Choroid plexus epithelial cell (primary cell): ENCODE data around the gene JOSD2.

Source experiments
- DNase-seq: peaks from one replicate; pipeline ENCODE4 v3.0.0-alpha.2; 2010; ENCODE audit warnings: low read depth
- H3K4me3 ChIP-seq: 2 replicates; pipeline ENCODE4 v1.5.1; 2011; ENCODE audit warnings: low read depth, mild to moderate bottlenecking, control low read depth, low read length, moderate library complexity
- TF ChIP-seq, protein P1 (sequence below): conservative IDR thresholded peaks from 2 replicates; pipeline ENCODE4 v1.5.1; 2011; ENCODE audit warnings: low read depth, mild to moderate bottlenecking, control low read depth, inconsistent platforms, low read length, moderate library complexity

JOSD2 gene

DNA sequence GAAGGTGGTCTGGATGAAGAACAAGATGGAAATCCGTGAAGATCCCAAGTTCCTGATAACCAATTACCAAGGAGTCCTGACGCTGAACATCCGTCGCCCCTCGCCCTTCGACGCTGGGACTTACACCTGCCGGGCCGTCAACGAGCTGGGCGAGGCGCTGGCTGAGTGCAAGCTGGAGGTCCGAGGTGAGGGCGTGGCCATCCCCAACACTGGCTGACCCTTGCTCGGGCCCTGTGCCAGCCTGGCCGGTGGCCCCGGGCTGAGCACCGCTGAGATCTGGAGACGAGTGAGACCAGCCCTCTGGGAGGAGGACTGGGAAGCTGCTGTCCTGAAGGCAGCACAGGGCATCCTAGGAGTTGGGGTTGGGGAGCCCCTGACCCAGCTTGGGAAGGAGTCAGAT, 46.6 kb downstream of the JOSD2 start:
- TF ChIP-seq, protein P1, sequence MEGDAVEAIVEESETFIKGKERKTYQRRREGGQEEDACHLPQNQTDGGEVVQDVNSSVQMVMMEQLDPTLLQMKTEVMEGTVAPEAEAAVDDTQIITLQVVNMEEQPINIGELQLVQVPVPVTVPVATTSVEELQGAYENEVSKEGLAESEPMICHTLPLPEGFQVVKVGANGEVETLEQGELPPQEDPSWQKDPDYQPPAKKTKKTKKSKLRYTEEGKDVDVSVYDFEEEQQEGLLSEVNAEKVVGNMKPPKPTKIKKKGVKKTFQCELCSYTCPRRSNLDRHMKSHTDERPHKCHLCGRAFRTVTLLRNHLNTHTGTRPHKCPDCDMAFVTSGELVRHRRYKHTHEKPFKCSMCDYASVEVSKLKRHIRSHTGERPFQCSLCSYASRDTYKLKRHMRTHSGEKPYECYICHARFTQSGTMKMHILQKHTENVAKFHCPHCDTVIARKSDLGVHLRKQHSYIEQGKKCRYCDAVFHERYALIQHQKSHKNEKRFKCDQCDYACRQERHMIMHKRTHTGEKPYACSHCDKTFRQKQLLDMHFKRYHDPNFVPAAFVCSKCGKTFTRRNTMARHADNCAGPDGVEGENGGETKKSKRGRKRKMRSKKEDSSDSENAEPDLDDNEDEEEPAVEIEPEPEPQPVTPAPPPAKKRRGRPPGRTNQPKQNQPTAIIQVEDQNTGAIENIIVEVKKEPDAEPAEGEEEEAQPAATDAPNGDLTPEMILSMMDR = no peak
- no peak for DNase-seq
- no peak overlapping the region for H3K4me3 ChIP-seq

DNA sequence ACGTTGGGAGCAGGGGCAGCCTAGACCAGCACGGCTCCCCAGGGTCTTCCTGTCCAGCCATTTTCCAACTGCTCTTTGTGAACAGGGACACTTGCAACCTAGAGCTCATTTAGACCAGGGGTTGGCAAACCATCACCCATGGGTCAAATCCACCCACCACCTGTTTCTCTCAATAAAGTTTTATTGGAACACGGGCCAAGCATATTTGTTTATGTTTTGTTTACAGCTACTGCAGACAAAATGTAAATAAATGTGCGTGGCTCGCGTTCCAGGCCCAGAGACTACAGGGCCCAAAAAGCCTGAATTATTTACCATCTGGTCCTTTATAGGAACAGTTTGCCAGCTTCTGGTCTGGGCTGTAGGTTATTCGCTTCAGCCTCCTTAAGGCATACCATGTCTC, 48.0 kb downstream of the JOSD2 start:
- H3K4me3 ChIP-seq = no peak overlapping the region
- TF ChIP-seq, protein P1 = no peak
- DNase-seq = no peak

DNA sequence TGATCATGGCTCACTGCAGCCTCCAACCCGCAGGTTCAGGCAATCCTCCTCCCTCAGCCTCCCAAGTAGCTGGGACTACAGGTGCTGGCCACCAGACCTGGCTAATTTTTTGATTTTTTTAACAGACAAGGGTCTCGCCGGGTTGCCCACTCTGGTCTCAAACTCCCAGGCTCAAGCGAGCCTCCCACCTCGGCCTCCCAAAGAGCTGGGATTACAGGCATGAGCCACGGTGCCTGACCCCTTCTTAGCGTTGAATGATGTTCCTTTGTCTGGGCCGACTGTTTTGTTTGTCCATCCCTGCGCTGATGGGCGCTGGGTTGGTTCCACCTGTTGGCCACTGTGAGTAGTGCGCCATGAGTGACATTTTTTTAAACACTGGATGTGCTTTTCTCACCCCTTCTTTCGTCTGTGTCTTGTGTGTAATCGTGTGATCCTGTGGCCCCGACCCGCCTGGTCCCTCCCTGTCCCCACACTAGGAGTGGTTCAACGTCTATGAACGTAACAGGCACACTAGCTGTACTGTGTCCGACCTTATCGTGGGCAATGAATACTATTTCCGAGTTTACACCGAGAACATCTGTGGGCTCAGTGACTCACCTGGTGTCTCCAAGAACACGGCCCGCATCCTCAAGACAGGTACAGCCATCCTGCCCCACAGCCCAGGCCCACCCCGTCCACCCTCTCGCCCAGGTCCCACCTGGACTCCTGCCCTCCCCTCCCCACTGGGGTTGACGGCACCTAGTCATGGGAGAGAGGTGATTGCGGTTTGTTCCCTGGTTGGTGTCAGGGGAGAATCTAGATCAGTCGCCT, 49.7 kb downstream of the JOSD2 start:
- peak; percentile 83 for DNase-seq
- H3K4me3 ChIP-seq = no peak overlapping the region
- TF ChIP-seq, protein P1 = peak; percentile 94

DNA sequence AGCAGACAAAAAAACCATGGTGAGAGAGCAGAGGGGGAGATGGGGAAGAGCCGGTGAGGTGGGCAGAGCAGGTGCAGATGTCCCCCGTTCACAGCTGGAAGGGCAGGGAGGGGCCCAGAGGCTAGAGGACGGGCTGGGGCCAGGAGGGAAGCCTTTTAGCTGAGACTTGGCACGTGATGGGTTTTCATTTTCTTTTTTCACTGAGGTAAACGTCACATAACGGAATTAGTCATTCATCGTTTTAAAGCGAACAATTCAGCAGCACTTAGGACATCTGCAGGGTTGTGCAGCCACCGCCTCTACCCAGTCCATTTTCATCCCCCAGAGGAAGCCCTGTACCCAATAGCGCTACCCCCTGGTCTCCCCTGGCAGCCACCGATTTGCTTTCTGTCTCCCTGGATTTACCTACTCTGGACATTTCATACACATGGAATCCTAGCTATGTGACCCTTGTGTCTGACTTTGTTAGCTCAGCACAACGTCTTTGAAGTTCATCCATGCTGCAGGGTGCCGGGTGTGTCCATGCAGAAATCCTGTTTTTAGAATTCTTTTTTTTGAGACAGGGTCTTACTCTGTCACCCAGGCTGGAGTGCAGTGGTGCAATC, 50.7 kb downstream of the JOSD2 start:
- DNase-seq = peak; percentile 73
- TF ChIP-seq, protein P1 = peak; percentile 32
- H3K4me3 ChIP-seq = no peak overlapping the region

DNA sequence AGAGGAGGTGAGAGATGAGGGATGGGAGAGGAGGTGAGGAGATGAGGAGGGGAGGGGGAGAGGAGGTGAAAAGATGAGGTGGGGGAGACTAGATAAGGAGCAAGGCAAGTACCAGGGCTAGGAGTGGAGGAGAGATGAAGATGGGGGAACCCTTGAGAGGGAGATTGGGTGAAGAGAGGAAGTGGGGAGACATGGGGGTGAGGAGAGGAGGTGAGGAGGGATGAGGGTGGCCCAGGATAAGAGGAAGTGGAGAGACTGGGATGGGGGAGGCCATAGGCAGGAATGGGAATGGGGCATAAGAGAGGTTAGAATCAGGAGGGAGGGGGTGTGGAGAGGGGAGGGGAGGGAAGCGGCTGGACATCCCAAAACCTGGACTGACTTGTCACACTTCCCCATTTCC, 51.4 kb downstream of the JOSD2 start:
- no peak for DNase-seq
- TF ChIP-seq, protein P1 = no peak
- no peak overlapping the region for H3K4me3 ChIP-seq

GRCh38 chr19:50459067-50459456, 51.9 kb downstream of the JOSD2 start:
- no peak for DNase-seq
- TF ChIP-seq, protein P1 = no peak
- H3K4me3 ChIP-seq = no peak overlapping the region
